Measurements from ENCODE around the gene USP7. TPM values are rescaled to one million over a fixed set of nuclear protein-coding genes. Genes with fewer than 3 reads are reported as not detected.

Gene USP7
- total and polyA plus RNA-seq, 4 donors: 19.7 to 174 (median 56.0) TPM

- Histone ChIP-seq H3K27ac (ENCODE audit: low read depth in 1 of 2, low read length in 1 of 2) (no peak overlapping the region), H3K9me3 (ENCODE audit: control insufficient read depth in 4 of 4, insufficient read depth in 3 of 4, low read length in 3 of 4) (no peaks in the 10 kb centered on the region), H3K4me1 (ENCODE audit: control insufficient read depth in 5 of 5, insufficient read depth in 5 of 5, low read length in 5 of 5) (peaks cover 0 to 3% (median 0%) of the 10 kb centered on the region in 5 donors), H3K4me3 (no peak overlapping the region), H3K36me3 (ENCODE audit: control insufficient read depth in 4 of 4, insufficient read depth in 4 of 4, low read length in 4 of 4) (no peaks in the 10 kb centered on the region), H3K27me3 (ENCODE audit: control insufficient read depth in 3 of 3, insufficient read depth in 3 of 3, low read length in 2 of 3) (no peaks in the 10 kb centered on the region), H3K9ac (ENCODE audit: insufficient read depth in 1 of 2, low read length in 2 of 2) (no peak overlapping the region)
- no peak for TF ChIP-seq CTCF (IDR thresholded peaks at IDR 0.05; ENCODE audit: control extremely low read depth, extremely low read depth)
- 46 to 56% methylated on average over 8 of the region's 8 CpGs for WGBS, 2 donors
- no peak for ATAC-seq (ENCODE audit: insufficient read depth, low FRiP score)
- DNase-seq: no peak
These were observed 3.6 kb upstream of the USP7 start for GRCh38 chr16:8967132-8967821.

- no peak overlapping the region for H3K4me3 ChIP-seq
- no peaks in the 10 kb centered on the region for H3K9me3 ChIP-seq (ENCODE audit: control insufficient read depth in 4 of 4, insufficient read depth in 3 of 4, low read length in 3 of 4)
- ATAC-seq (ENCODE audit: insufficient read depth, low FRiP score): no peak
- DNase-seq: no peak
- H3K27ac ChIP-seq (ENCODE audit: low read depth in 1 of 2, low read length in 1 of 2): no peak overlapping the region
- no peak for TF ChIP-seq CTCF (IDR thresholded peaks at IDR 0.05; ENCODE audit: control extremely low read depth, extremely low read depth)
- WGBS, 2 donors: 84 to 89% methylated on average over 3 of the region's 3 CpGs
- H3K27me3 ChIP-seq (ENCODE audit: control insufficient read depth in 3 of 3, insufficient read depth in 3 of 3, low read length in 2 of 3): no peaks in the 10 kb centered on the region
- no peak overlapping the region for H3K9ac ChIP-seq (ENCODE audit: insufficient read depth in 1 of 2, low read length in 2 of 2)
- H3K4me1 ChIP-seq (ENCODE audit: control insufficient read depth in 5 of 5, insufficient read depth in 5 of 5, low read length in 5 of 5): peaks cover under 1 to 8% (median 4%) of the 10 kb centered on the region in 5 donors
- no peaks in the 10 kb centered on the region for H3K36me3 ChIP-seq (ENCODE audit: control insufficient read depth in 4 of 4, insufficient read depth in 4 of 4, low read length in 4 of 4)
These were observed 3.1 kb upstream of the USP7 start for GRCh38 chr16:8966817-8967131.

GRCh38 chr16:8964462-8964861 is 756 bp upstream of the USP7 start:
- TF ChIP-seq CTCF (IDR thresholded peaks at IDR 0.05; ENCODE audit: control extremely low read depth, extremely low read depth): no peak
- Histone ChIP-seq H3K9me3 (ENCODE audit: control insufficient read depth in 4 of 4, insufficient read depth in 3 of 4, low read length in 3 of 4) (no peaks in the 10 kb centered on the region), H3K4me1 (ENCODE audit: control insufficient read depth in 5 of 5, insufficient read depth in 5 of 5, low read length in 5 of 5) (peaks cover 10 to 31% (median 22%) of the 10 kb centered on the region in 5 donors), H3K36me3 (ENCODE audit: control insufficient read depth in 4 of 4, insufficient read depth in 4 of 4, low read length in 4 of 4) (no peaks in the 10 kb centered on the region), H3K9ac (ENCODE audit: insufficient read depth in 1 of 2, low read length in 2 of 2) (peak overlapping the region in 1 of 2 donors; percentile 47), H3K4me3 (no peak overlapping the region), H3K27me3 (ENCODE audit: control insufficient read depth in 3 of 3, insufficient read depth in 3 of 3, low read length in 2 of 3) (no peaks in the 10 kb centered on the region), H3K27ac (ENCODE audit: low read depth in 1 of 2, low read length in 1 of 2) (peak overlapping the region; percentile 88 to 93)
- DNase-seq: no peak
- 57 to 62% methylated on average over 6 of the region's 6 CpGs for WGBS, 2 donors
- no peak for ATAC-seq (ENCODE audit: insufficient read depth, low FRiP score)

Measured in lung (tissue), 12 donors.